Heart left ventricle (tissue), 13 donors: Measurements from ENCODE around the gene RNF213.

Source experiments
- CTCF ChIP-seq, 12 donors: fragments of 200-600 bp; sonication (generic) in 4 of 12; IDR thresholded peaks; one replicate each; pipeline versions ENCODE4 v1.5.0 to v1.8.0; 2018 to 2022; ENCODE audit warnings: antibody characterized with exemption in 12 of 12, mild to moderate bottlenecking in 5 of 12
- POLR2A ChIP-seq, 2 donors: fragments of 450-650 bp; IDR thresholded peaks; one replicate each; pipeline ENCODE4 v1.6.1; 2017; ENCODE audit warnings: antibody characterized with exemption in 2 of 2, mild to moderate bottlenecking in 2 of 2, moderate library complexity in 2 of 2
- donor health status: ischemic (EF 13 %, LVEDD 7.1; RV severe dilation, severe dysfunction).
- donor health status: DM: no; HTN: yes; CAD: no.
- donor health status: DM: no; HTN: no; CAD: no.
- donor health status: ischemic (EF 25% LVEDD 6.9; RV normal size, moderate dysfunction).
- donor health status: ischemic (EF 25% LVEDD 5.7; RV mildly dilated, moderate dysfunction).
- donor health status: ischemic (EF 35%, LVEDD 5.7; RV mildly dilated, moderate dysfunction).
- donor health status: nonischemic (EF 11% LVEDD 7.7; RV severe dilation, severe dysfunction).
- donor health status: DM: yes; HTN: yes; CAD: no.
- donor health status: PGD.
- donor health status: ischemic (EF 29% LVEDD 5.4; RV normal size, mild dysfunction).
- donor health status: nonischemic (EF 23%, LVEDD 6.1; RV moderate dilation, normal function).

GRCh38 chr17:80377798-80378197 is 117.1 kb downstream of the RNF213 start:
- TF ChIP-seq CTCF (IDR thresholded peaks at IDR 0.05), result no peak
- TF ChIP-seq POLR2A (IDR thresholded peaks at IDR 0.05), result no peak
